HG02571 (cell line): ENCODE data around the gene PEX11B.

ENCODE experiments used
- ATAC-seq: cut with Tn5 transposase; IDR thresholded peaks from one replicate; pipeline ENCODE4 v1.9.1; 2021; ENCODE audit warnings: mild to moderate bottlenecking, moderate library complexity; ENCODE audit not compliant: unreplicated experiment

Gene PEX11B

GRCh38 chr1:145871994-145872924 is 46.3 kb downstream of the PEX11B start:
- no peak for ATAC-seq

GRCh38 chr1:145868232-145868631 is 50.3 kb downstream of the PEX11B start:
- no peak for ATAC-seq

- no peak for ATAC-seq
Measured at GRCh38 chr1:145863282-145864018, 55.1 kb downstream of the PEX11B start.
